Prostate gland (tissue), 2 donors: Measurements from ENCODE around the gene ENTPD7. TPM values are rescaled to one million over a fixed set of nuclear protein-coding genes. Genes with fewer than 3 reads are reported as not detected.

Experiments used
- DNase-seq: peaks from one replicate; pipeline ENCODE4 v3.0.0-alpha.2; 2019; ENCODE audit warnings: low spot score
- H3K27ac ChIP-seq, 2 donors: fragments of 200-600 bp; sonication (generic); 2 replicates each; pipeline ENCODE4 v1.5.1; 2017 to 2019
- H3K27me3 ChIP-seq: fragments of 200-600 bp; sonication (generic); replicated peaks from 2 replicates; pipeline ENCODE4 v1.5.1; 2019; ENCODE audit not compliant: insufficient read depth
- H3K36me3 ChIP-seq, 2 donors: fragments of 200-600 bp; sonication (generic); 1 replicate in 1 of 2; 2 replicates in 1 of 2; pipeline versions ENCODE4 v1.5.1 to v1.8.1; 2017 to 2019
- H3K4me1 ChIP-seq: fragments of 200-600 bp; sonication (generic); replicated peaks from 2 replicates; pipeline ENCODE4 v1.5.1; 2019
- H3K4me3 ChIP-seq, 2 donors: fragments of 200-600 bp; sonication (generic); 2 replicates each; pipeline ENCODE4 v1.5.1; 2017 to 2019
- H3K9me3 ChIP-seq: fragments of 200-600 bp; sonication (generic); 2 replicates; pipeline ENCODE4 v1.5.1; 2017
- POLR2A ChIP-seq: fragments of 450-650 bp; IDR thresholded peaks from one replicate; pipeline ENCODE4 v1.6.1; 2016; ENCODE audit warnings: antibody characterized with exemption, mild to moderate bottlenecking
- POLR2AphosphoS5 ChIP-seq: sonication (generic); formaldehyde crosslinking; IDR thresholded peaks from one replicate; pipeline ENCODE4 v1.6.1; 2017; ENCODE audit warnings: antibody characterized with exemption
- WGBS: methylation state at CpG from one replicate; pipeline ENCODE4 v1.1.5; 2018; 5-methylcytosine and 5-hydroxymethylcytosine counted together
- intact Hi-C: fragments of 100-400 bp; cut with DNase I; formaldehyde crosslinking; loops from one replicate; pipeline ENCODE4 v1.14.2; 2022
- small RNA-seq, 2 donors: library from RNA; depleted of rRNA; stranded (forward); fragments of <200 nt; gene quantifications; one replicate each; pipeline ENCODE3, GENCODE V24; 2016
- total RNA-seq, 2 donors: library from RNA; depleted of rRNA; stranded (reverse); fragments of >200 nt; gene quantifications; one replicate each; pipeline ENCODE4 v1.1.0, GENCODE V29; 2016
- TF ChIP-seq, protein P1 (sequence below), 4 experiments: fragments of 200-600 bp in 2 of 4; fragments of 450-650 bp in 2 of 4; sonication (generic) in 2 of 4; IDR thresholded peaks; 1 replicate in 3 of 4; 2 replicates in 1 of 4; pipeline ENCODE4 v1.5.1; 2016 to 2019; ENCODE audit warnings: antibody characterized with exemption in 4 of 4, mild to moderate bottlenecking in 2 of 4, moderate library complexity in 2 of 4

The ENTPD7 gene
- total RNA-seq, 2 donors from 2014 or later = 8.1 to 17.4 TPM

DNA sequence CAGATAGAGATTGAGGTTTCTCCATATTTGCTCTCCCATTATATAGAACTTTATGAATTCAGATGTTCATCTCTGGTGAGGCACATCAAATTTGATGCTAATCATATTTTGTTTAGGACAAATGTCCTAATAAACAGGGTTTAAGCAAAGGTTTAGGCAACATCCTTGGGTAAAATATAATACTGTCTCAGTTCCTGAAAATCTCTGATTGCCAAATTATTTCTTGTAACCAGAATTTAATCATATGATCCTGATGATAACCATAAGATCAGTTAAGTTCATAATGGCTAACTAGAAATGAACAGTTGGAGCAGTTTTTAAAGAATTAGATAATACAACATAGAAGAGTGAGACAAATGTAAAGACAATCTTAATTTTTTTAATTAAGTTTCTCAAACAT, 91.3 kb downstream of the ENTPD7 start:
- no peaks in the 10 kb centered on the region for H3K4me1 ChIP-seq
- H3K4me3 ChIP-seq = no peak overlapping the region
- H3K27ac ChIP-seq = no peak overlapping the region
- no peak for TF ChIP-seq POLR2A
- TF ChIP-seq POLR2AphosphoS5 = no peak
- TF ChIP-seq, protein P1, sequence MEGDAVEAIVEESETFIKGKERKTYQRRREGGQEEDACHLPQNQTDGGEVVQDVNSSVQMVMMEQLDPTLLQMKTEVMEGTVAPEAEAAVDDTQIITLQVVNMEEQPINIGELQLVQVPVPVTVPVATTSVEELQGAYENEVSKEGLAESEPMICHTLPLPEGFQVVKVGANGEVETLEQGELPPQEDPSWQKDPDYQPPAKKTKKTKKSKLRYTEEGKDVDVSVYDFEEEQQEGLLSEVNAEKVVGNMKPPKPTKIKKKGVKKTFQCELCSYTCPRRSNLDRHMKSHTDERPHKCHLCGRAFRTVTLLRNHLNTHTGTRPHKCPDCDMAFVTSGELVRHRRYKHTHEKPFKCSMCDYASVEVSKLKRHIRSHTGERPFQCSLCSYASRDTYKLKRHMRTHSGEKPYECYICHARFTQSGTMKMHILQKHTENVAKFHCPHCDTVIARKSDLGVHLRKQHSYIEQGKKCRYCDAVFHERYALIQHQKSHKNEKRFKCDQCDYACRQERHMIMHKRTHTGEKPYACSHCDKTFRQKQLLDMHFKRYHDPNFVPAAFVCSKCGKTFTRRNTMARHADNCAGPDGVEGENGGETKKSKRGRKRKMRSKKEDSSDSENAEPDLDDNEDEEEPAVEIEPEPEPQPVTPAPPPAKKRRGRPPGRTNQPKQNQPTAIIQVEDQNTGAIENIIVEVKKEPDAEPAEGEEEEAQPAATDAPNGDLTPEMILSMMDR (IDR thresholded peaks at IDR 0.05) = no peak
- no peak for DNase-seq
- no peaks in the 10 kb centered on the region for H3K27me3 ChIP-seq
- H3K9me3 ChIP-seq = no peaks in the 10 kb centered on the region
- peaks cover 0 to 6% of the 10 kb centered on the region in 2 donors for H3K36me3 ChIP-seq
- intact Hi-C loops = no loop called here

DNA sequence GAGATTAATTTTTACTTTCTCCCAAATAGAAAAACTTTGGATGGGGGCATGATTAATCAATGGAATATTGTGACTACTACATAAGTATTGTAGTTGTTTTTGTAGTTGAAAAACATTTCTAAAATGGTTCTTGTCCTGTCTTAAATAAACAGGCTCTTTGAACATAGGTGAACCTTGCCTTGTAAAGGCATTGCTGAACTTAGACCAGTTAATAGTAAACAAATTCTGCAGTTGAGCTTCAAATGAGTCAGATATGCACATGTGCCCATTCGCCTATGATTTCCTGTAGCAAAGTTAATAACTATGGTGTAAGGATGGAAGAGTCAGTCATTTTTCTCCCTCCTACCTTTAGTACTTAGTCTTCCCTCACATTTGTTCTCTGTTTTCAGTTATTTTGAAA, 95.4 kb downstream of the ENTPD7 start:
- 84% methylated on average over 1 of the region's 1 CpG for WGBS
- TF ChIP-seq, protein P1 (IDR thresholded peaks at IDR 0.05) = no peak
- TF ChIP-seq POLR2A (no peak), POLR2AphosphoS5 (no peak)
- no peak overlapping the region for H3K27ac ChIP-seq
- H3K27me3 ChIP-seq = no peaks in the 10 kb centered on the region
- H3K36me3 ChIP-seq = peaks cover 0 to 6% of the 10 kb centered on the region in 2 donors
- no peaks in the 10 kb centered on the region for H3K4me1 ChIP-seq
- H3K4me3 ChIP-seq = no peak overlapping the region
- no peak for DNase-seq
- no peaks in the 10 kb centered on the region for H3K9me3 ChIP-seq
- intact Hi-C loops = no loop called here

Small RNAs within 50 kb of the gene (small RNA-seq; reads per million reads assigned to genes)
- 0 reads per million in 2 donors for gene AL133353.1

Other genes starting within 250 kb of the ENTPD7 start
- 10 to 100 TPM; 19.7 to 20.3 TPM for gene GOT1, start 228.9 kb upstream of the ENTPD7 start, total RNA-seq
- not detected for gene NKX2-3, start 126.6 kb upstream of the ENTPD7 start, total RNA-seq
- gene SLC25A28, start 39.1 kb upstream of the ENTPD7 start, total RNA-seq = 10 to 100 TPM; 16.0 to 50.6 TPM
- gene COX15, start 72.6 kb downstream of the ENTPD7 start, total RNA-seq = 10 to 100 TPM; 36.5 to 41.2 TPM
- gene CUTC, start 72.7 kb downstream of the ENTPD7 start, total RNA-seq = 10 to 100 TPM; 18.4 to 27.3 TPM
- under 1 TPM; 0.14 to 0.74 TPM for gene ABCC2, start 123.1 kb downstream of the ENTPD7 start, total RNA-seq